Measurements from ENCODE around the gene MYL3.
"Not testable (repeated sequence)": the region's sequence is repeated elsewhere in the genome, so short reads cannot be mapped to it uniquely, and the experiment has no call there.

Gene MYL3

DNA sequence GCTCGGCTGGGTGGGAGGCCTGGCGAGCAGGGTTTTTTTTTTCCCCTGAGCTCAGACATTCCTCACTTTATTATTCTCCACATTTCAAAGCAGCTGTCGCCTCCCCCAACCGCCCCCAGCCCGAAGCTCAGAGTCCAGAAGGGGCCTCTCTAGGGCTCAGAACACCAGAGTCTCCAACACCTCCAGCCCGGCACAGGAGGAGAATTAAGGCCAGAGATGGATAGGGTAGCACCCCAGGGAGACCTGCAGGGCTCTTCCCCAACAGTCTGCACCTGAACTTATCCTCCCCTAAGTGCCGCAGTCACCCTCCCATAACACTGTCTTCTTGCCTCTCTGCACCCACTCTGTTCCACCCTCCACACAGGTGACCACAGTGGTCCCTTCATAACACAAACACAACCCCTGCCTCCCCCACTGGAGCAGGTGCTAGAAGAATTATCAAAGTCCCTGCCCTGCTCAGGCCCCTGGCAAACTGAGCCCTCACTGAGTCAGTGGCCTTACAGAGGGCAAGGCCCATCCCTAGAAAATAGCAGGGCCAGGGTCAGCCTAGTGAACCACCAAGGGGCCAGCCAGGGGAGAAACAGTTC is 14.1 kb downstream of the MYL3 start:
- no peak for DNase-seq

DNA sequence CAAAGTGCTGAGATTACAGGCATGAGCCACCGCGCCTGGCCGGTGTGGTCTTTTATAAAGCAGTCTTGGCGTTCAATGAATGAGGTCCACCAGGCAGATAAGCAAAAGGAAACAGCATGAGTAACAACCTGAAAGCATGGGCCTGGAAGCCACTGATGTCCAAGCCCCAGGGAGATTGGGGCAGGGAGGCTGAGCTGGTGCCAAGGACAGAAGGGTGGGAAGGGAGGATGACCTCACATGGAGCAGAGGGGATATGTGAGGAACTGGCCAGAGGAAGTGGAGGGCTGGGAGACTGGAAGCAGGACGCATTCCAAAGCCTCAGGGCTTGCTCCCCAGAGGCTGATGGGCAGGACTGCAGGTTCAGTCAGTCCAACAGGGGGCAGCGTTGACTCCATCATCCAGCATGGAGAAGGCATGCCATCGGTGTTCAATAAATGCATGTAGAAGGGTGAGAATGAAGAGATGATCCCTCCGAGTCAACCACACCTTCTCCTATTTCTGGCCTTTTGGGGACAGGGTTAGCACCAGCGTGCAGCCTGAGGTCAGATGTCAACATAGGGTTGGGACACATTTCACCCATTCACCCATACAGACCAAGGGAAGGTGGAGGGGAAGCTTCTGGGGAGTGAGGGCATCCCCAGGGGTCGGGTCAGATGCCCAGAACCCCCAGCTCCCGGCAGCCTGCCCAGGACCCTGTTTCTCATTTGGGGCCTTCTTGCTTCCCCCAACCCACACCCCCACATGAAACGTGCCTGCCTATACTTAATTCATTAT is 14.8 kb downstream of the MYL3 start:
- DNase-seq, result no peak

DNA sequence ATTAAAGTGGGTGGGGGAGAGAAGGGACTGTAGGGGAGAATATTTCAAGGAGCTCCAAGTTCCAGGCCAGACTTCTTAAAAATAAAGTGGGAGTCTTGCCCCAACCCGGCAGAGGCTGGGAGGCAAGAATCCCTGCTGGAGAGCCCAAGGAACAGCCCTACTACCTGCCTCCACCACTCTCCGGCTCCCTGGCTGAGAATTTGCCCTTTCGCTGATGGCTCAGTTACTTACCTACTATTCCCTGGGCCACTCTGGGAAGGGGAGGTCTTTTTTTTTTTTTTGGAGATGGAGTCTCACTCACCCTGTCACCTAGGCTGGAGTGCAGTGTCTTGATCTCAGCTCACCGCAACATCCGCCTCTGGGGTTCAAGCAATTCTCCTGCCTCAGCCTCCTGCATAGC is 15.5 kb downstream of the MYL3 start:
- no peak for DNase-seq

DNA sequence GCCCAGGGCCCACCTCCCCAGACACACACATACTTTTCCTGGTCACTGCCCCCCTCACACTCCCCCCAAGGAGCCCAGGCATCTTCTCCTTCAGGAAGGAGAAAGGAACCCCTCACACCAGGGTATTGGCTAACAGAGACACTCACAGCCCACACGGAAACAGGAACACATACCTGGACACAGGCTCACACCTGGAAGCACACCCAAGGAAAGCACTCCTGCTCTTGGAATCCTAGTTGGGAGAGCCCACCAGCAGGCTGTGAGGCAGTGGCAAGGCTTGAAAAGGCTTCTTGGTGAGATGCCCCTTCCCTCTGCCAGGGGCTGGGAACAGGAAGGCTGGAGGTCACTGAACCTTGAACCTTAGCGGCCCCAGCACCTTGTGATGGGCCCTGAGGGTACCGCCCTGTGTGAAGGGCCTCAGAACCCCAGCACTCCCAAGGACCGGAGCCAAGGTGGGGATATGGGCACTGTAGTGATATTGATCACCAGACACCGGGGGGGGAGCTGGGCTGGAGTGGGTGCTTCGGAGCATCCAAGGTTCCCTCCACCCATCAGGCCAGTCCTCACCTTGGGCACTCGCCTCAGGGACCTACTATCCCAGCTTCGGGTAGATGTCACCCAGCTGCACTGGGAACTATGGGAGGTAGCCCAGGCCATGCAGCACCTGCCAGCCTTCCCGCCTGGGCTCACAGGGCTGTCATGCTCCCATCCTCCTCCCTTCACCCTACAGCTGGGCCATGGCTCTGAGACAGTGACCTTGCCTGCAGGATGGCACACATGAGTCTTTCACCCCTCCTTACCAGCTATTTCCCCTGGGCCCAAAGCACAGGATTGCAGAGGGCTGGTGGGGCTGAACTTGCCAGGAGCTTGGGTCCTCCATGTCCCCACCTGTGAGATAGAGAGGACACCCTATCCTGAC is 16.4 kb downstream of the MYL3 start:
- no peak for DNase-seq

DNA sequence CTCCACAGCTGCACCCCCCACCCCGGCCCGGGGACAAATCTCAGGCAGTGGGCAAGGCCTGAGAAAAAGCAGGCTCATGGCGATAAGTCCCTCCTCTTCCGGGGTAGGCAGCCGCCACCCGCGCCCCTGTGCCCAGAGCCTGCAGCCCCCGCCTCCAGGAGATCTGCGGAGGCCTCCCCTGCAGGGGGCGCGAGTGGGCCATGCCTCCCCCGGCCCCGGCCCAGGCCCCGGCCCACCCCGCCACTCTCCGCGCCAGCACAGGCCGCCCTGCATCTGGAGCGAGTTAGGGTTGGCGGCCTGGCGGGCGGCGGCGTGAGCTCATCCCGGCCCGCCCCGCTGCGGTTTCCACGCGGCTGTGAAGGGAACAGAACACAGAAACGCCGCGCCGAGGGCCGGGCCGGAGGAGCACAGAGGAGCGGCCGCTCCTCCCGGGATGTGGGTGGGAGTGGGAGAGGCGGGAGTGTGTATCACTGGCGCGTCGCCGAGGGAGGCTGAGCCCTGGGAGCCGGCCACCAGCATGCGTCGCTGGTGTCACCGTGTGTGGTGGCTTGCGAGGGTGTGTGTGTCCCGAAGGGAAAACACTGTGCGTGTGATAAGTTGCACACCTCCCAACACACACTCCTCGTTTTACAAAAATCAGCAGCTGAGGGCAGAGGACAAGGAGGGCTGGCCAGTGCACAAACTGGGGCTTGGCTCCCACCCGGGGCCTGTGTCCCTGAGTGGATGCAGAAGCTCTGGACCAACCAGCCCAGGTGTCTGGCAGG is 17.2 kb downstream of the MYL3 start:
- DNase-seq, result no peak

DNA sequence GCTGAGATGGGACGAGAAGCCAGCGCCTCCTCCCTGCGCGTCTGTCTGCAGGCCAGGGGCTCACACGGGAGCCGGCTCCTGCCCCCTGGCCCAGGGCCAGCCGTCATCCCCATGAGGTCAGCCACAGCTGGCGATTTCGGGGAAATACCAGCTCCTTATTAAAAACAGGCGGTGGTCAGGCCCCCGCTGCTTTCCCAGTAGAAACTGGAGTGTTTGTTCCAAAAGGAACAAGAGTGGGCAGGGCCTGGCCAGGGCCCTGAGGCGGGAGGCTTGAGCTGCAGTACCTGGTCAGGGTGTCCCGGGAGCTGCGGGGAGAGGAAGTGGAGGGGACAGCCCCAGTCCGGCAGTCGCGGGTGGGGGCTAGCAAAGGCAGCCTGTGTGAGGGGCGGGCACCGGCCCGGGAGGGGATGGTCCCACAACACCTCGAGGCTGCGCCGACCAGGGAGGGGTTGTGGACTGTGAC is 17.8 kb downstream of the MYL3 start:
- no peak for DNase-seq

DNA sequence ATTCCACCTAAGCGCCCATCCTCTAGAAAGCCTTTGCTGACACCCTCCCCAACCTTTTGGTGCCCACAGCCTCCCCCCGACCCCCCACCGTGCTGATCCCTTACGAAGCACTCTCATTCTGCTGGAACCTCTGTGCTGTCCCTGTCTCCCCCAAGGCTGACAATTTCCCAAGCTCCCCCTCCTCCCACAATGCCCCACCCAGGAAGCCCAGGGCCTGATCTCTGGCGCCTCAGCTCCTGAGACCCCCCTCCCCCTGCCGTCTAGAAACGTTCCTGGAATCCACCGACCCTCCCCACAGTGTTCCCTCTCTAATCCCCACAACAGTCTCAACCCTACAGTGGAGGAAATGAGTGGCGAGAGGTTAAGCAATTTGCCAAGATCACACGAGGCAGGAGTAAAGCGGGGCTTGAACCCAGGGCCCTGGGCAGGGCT is 18.3 kb downstream of the MYL3 start:
- no peak for DNase-seq

DNA sequence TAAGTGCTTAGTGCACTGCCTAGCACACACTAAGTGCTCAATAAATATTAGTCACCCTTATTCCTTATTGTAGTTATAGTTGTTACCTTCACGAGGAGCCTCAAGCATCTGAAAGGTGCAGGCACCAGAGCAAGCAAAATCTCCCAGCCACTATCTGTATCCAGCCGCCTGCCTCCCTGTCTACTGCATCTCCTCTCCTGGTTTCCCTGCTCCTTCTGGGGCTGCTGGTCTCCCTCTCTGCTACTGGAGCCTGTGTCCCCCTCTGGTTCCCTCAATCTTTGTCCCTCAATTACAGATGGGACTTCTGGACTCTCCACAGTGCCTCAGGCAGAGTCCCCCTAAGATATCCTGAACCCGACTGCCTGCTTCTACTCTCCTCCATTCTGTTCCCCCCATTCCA is 18.8 kb downstream of the MYL3 start:
- no peak for DNase-seq

DNA sequence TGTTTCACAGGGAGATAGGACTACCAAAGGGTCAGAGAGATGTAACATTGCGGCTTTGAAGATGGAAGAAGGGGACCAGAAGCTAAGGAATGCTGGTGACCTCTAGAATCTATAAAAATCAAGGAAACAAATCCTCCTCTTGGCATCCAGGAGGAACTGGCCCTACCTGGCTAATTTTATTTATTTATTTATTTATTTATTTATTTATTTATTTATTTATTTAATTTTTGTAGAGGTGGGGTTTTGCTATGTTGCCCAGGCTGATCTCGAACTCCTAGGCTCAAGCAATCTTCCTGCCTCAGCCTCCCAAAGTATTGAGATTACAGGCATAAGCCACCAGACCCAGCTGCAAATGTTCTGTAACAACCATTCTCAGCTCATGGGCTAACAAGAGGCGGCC is 19.7 kb downstream of the MYL3 start:
- DNase-seq, result no peak

DNA sequence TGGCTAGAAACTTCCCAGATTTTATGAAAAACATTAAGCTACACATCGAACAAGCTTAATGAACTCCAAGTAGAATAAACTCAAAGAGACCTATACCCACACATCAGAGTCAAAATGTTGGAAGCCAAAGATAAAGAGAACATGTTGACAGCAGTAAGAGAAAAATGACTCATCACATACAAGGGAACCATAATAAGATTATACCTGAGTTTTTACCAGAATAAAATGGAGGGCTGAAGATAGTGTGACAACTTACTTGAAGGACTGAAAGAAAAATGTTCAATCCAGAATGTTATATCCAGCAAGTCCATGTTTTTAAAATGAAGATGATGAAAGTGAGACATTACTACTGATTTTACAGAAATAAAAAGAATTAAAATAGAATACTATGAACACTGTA is 22.8 kb downstream of the MYL3 start:
- no peak for DNase-seq

DNA sequence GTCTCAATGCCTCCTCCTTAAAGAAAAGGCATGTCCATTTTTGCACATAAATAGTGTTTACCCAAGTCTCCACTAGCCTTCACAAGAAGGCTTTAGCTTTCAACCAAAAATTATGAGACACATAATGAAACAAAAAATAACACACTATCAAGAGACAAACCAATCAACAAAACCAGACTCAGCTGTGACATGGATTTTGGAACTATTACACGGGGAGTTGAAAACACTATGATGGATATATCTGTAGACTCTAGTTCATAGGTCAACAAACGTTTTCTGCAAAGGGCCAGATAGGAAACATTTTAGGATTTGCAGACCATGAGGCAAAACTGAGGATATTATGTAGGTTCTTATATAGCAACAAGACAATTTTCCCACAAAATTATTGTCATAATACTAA is 24.9 kb downstream of the MYL3 start:
- DNase-seq, result no peak

DNA sequence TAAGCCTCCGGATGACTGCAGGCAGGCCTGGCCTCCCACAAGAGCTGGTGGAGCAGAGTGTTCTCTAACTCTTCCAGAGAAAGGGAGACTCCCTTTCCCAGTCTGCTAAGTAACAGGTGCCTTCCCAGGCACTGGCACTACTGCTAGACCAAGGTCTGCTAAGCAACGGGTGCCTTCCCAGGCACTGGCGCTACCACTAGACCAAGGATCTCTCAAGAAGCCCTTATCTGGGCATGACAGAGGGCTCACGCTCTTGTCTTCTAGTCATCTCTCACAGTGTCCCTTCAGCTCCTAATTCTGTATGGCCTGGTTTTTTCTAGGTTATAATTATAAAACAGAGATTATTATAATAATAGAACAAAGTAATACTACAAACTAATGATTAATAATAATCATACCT is 27.8 kb downstream of the MYL3 start:
- DNase-seq, result no peak

DNA sequence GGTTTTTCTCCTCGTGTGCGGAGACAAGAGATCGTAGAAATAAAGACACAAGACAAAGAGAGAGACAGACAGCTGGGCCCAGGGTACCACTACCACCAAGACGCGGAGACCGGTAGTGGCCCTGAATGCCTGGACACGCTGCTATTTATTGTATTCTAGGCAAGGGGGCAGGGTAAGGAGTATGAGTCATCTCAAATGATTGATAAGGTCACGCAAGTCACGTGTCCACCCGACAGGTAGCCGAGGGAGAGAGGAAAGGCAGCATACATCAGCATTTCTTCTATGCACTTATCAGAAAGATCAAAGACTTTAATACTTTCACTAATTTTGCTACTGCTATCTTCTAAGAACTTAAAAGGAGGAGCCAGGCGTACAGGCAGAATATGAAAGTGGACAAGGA is 28.2 kb downstream of the MYL3 start:
- no peak for DNase-seq

DNA sequence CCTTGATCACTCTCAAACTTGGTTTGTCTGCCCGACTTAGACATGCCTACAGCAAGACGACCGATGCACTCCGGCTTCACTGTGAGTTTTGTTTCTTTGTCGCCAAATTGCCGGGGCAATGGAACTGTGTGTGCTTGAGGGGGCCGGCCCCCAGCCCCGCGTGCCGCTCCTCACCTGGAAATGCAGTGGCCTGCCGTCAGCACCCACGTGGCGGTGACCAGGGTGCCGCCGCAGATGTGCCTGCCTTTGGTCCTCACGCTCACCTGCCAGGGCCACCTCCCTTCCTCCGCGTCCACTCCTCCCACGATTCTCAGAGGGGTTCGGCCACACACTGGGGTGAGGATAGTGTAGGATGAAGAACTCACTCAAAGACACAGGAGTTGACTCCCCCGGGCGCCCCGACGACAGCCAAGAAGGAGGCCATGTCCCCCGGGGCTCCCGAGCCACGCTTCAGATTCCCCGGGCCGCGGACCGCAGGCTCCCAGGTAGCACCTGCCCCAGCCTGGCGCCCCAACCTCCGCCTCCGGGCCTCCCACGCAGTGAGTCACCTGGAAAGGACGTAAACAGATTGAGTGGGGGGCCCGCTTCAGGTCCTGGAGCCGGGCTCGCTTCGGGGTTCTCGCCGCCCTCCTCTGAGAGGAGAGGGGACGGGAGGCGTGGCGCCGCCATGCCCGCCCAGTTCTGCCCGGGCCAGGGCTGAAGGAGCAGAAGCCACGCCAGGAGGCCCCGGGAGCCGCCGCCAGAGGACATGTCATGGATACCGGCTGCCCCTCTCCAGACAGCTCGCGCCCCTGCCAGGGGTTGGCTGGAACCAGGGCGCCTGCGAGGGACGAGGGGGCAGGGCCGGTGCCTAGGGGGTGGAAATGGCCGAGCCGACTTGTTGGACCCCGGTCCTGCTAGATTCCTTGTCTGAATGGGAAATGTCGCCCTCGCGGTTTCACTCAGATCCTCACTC is 29.6 kb downstream of the MYL3 start:
- no peak for DNase-seq

DNA sequence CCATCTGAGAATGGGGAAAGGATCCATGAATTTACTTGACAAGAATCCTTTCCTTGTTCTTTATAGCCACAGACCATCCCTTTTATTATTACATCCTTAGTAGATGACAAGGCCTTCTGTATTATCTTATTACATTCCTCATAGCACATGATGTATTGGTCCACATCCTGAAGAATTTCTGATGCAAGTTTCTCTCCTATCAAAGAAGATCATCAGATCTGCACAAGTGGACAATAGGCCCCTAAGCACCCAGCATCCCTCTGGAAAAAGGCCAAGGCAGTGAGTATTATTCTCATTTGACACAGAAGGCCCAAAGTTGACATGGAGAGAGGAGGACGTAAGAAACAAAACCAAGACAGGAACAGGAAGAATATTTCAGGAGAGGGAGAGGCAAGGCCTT is 31.4 kb downstream of the MYL3 start:
- no peak for DNase-seq

DNA sequence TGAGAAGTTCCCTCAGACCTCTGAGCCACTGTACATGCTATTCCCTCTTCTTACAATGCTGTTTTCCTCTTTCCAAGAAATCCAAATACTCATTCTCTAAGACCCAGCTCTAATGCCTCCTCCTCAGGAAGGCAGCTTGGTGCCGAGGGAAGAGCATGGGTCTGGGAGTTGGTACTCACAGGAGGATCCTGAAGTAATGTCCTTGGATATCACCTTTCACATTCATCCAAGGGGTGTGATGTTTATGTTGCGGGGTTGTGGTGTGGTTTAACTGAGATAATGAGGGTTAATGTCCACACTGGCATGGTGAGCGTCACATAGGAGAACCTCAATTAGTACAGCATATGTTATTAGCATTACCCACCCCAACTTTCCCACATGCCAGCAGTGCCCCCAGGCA is 31.9 kb downstream of the MYL3 start:
- DNase-seq, result no peak

DNA sequence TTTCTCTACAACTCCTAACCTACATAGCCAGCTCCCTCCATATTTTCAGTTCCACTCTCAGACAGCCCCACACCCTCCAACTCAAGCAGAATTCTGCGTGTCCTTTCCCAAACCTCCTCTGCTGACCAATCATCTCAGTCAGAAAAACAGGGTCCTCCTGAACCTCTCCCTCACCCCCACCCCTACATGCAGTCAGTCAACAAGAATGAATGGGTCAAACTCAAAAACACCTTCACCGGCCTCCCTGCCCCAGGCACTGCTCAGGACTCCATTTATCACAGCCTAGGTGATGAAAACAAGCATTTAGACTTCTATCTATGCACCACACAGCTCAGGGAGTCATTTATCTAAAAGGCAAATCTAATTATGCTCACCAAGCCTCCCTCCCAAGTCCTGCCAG is 32.4 kb downstream of the MYL3 start:
- DNase-seq, result no peak

DNA sequence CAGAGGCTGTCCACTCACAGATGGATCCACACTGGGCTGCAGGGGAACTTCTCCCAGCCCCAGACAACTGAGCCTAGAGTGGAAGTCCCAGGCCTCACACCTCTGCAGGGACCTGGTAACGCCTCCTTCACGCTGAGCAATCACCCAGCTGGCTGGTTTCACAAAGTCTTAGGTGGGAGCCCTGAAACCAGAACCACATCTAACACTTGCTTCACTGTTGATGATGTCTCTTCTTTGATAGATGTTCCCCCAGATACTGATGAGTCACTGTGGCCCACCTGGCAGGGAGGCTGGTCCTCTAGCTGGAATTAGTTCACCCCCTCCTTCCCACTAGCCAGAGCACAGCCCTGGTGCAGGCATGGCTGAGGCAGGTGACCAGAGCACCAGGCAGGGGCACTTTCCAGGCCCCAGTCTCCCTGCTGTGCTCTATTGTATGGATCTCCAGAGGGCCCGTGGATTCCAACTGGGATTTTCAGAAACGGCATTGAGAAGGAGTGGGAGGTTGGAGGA is 33.5 kb downstream of the MYL3 start:
- no peak for DNase-seq

DNA sequence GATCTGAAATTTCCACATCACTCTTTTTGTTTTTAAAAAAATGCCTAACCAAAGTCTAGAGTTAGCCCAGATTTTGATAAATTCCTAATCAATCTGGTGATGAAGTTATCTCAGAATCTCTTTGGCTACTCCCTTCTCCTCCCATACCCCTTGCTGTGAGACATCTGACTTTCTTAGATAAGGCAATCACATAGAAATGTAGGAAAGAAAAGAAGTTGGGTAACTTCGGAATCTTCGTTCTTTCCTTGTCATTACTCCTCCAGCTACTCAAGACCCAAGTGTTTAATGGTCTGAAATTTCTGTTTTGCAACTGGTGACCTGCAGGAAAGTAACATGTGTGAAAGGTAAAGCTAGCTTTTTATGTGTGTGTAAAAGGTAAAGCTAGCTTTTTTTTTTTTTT is 37.8 kb downstream of the MYL3 start:
- DNase-seq, result no peak

DNA sequence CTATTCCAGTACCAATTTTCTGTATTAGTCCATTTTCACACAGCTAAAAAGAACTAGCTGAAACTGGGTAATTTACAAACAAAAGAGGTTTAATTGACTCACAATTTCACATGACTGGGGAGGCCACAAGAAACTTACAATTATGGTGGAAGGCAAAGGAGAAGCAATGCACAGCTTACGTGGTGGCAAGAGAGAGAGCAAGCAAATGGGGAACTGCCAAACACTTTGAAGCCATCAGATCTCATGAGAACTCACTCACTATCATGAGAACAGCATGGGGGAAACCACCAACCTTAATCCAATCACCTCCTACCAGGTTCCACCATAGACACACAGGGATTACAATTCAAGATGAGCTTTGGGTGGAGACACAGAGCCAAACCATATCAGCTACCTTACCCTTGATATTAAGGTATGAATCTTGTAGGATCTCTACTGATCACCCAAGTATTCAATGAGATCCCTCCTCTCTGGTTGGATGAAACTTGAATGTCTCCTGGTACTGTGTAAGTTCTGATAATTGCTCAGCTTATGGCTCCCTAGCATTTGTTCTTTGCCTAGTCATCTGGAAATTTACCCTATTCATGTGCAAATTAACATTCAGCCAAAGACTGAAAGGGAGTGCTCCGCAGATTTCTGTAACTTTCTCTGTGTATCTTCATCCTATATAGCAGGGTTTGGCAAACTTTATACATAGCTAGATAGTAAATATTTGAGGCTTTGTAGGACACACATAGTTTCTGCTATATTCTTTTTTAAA is 38.9 kb downstream of the MYL3 start:
- no peak for DNase-seq

DNA sequence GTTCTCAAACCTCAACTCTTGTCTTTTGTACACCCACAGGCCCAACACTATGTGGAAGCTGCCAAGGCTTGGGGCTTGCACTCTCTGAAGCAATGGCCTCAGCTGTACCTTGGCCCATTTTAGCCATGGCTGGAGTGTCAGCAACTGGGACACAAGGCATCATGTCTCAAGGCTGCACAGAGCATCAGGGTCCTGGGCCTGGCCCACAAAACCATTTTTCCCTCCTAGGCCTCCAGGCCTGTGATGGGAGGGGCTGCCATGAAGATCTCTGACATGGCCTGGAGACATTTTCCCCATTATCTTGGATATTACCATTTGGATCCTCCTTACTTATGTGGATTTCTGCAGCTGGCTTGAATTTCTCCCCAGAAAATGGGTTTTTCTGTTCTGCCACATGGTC is 39.9 kb downstream of the MYL3 start:
- not testable (repeated sequence) for DNase-seq
